Muscle layer of duodenum (tissue), 2 donors: ENCODE data around the gene RSPH9.
"Not testable (repeated sequence)": the region's sequence is repeated elsewhere in the genome, so short reads cannot be mapped to it uniquely, and the experiment has no call there.

Experiments used
- H3K27ac ChIP-seq: one replicate; pipeline ENCODE4 v1.7.0; 2013; ENCODE audit warnings: mild to moderate bottlenecking, low read length
- H3K27me3 ChIP-seq: one replicate; pipeline ENCODE4 v1.7.0; 2013; ENCODE audit warnings: low read depth, mild to moderate bottlenecking, control low read depth, low read length
- H3K36me3 ChIP-seq, 2 donors: one replicate each; pipeline ENCODE4 v1.7.0; 2013; ENCODE audit warnings: low read length in 2 of 2, control low read depth in 1 of 2, mild to moderate bottlenecking in 1 of 2; ENCODE audit not compliant: insufficient read depth in 2 of 2, control insufficient read depth in 1 of 2
- H3K4me1 ChIP-seq, 2 donors: one replicate each; pipeline ENCODE4 v1.7.0; 2013; ENCODE audit warnings: low read length in 2 of 2, mild to moderate bottlenecking in 2 of 2, control low read depth in 1 of 2, moderate library complexity in 1 of 2; ENCODE audit not compliant: insufficient read depth in 2 of 2, control insufficient read depth in 1 of 2
- H3K4me3 ChIP-seq, 2 donors: one replicate each; pipeline ENCODE4 v1.7.0; 2013; ENCODE audit warnings: low read length in 2 of 2, low read depth in 1 of 2, mild to moderate bottlenecking in 1 of 2
- H3K9me3 ChIP-seq, 2 donors: one replicate each; pipeline ENCODE4 v1.7.0; 2013; ENCODE audit warnings: low read length in 2 of 2, control low read depth in 1 of 2, mild to moderate bottlenecking in 1 of 2; ENCODE audit not compliant: control insufficient read depth in 1 of 2
- donor health status: healthy.

Gene RSPH9

GRCh38 chr6:43629505-43630300 is 15.1 kb upstream of the RSPH9 start:
- Histone ChIP-seq H3K9me3 (no peaks in the 10 kb centered on the region), H3K36me3 (peaks cover 8 to 15% of the 10 kb centered on the region in 2 donors), H3K27me3 (no peaks in the 10 kb centered on the region), H3K4me3 (peak overlapping the region; percentile 63 to 88), H3K4me1 (peaks cover 6 to 12% of the 10 kb centered on the region in 2 donors), H3K27ac (peak overlapping the region; percentile 92)

- Histone ChIP-seq H3K4me1 (peaks cover 6 to 21% of the 10 kb centered on the region in 2 donors), H3K36me3 (peaks cover 0 to 1% of the 10 kb centered on the region in 2 donors), H3K27me3 (no peaks in the 10 kb centered on the region), H3K27ac (no peak overlapping the region), H3K4me3 (no peak overlapping the region), H3K9me3 (no peaks in the 10 kb centered on the region)
These were observed 13.7 kb upstream of the RSPH9 start for GRCh38 chr6:43630980-43631619.

- not testable (repeated sequence) for H3K27me3 ChIP-seq, H3K4me3 ChIP-seq, H3K36me3 ChIP-seq, H3K27ac ChIP-seq, H3K9me3 ChIP-seq
- H3K4me1 ChIP-seq = peaks cover 5 to 27% of the 10 kb centered on the region in 2 donors
These were observed 11.8 kb upstream of the RSPH9 start for GRCh38 chr6:43633002-43633401.

GRCh38 chr6:43634702-43635303 is 10.0 kb upstream of the RSPH9 start:
- peaks cover 5 to 33% of the 10 kb centered on the region in 2 donors for H3K4me1 ChIP-seq
- H3K27ac ChIP-seq = peak overlapping the region; percentile 97
- H3K27me3 ChIP-seq = no peaks in the 10 kb centered on the region
- no peaks in the 10 kb centered on the region for H3K9me3 ChIP-seq
- H3K36me3 ChIP-seq = peaks cover 7 to 11% of the 10 kb centered on the region in 2 donors
- H3K4me3 ChIP-seq = peak overlapping the region; percentile 93 to 99

- no peaks in the 10 kb centered on the region for H3K27me3 ChIP-seq
- no peaks in the 10 kb centered on the region for H3K9me3 ChIP-seq
- H3K4me1 ChIP-seq = peaks cover 5 to 33% of the 10 kb centered on the region in 2 donors
- H3K27ac ChIP-seq = peak within 1 kb of the TSS; percentile 97
- H3K36me3 ChIP-seq = peaks cover 16 to 20% of the 10 kb centered on the region in 2 donors
- peak within 1 kb of the TSS; percentile 93 to 99 for H3K4me3 ChIP-seq
These were observed 9.2 kb upstream of the RSPH9 start, which contains the start of gene MAD2L1BP for GRCh38 chr6:43635387-43636307. MAD2L1BP (plus strand) TSS chr6:43635840; CDS start chr6:43635876, 36 bp downstream.

GRCh38 chr6:43636308-43636659 is 8.6 kb upstream of the RSPH9 start:
- Histone ChIP-seq H3K4me3 (peak overlapping the region; percentile 93 to 99), H3K4me1 (peaks cover 5 to 33% of the 10 kb centered on the region in 2 donors), H3K36me3 (peaks cover 17 to 24% of the 10 kb centered on the region in 2 donors), H3K9me3 (no peaks in the 10 kb centered on the region), H3K27ac (peak overlapping the region; percentile 97), H3K27me3 (no peaks in the 10 kb centered on the region)

- no peak overlapping the region for H3K27ac ChIP-seq
- no peak overlapping the region for H3K4me3 ChIP-seq
- H3K9me3 ChIP-seq = no peaks in the 10 kb centered on the region
- H3K4me1 ChIP-seq = peaks cover 5 to 29% of the 10 kb centered on the region in 2 donors
- no peaks in the 10 kb centered on the region for H3K27me3 ChIP-seq
- peaks cover 26 to 30% of the 10 kb centered on the region in 2 donors for H3K36me3 ChIP-seq
These were observed 4.6 kb upstream of the RSPH9 start for GRCh38 chr6:43639984-43640800.

GRCh38 chr6:43645613-43645964 is 753 bp downstream of the RSPH9 start:
- Histone ChIP-seq H3K27ac (no peak overlapping the region), H3K4me3 (peak overlapping the region; percentile 56 to 57), H3K9me3 (no peaks in the 10 kb centered on the region)

GRCh38 chr6:43647613-43648012 is 2.8 kb downstream of the RSPH9 start:
- no peak overlapping the region for H3K27ac ChIP-seq

More at GRCh38 chr6:43645613-43645964, 753 bp downstream of the RSPH9 start:
- Histone ChIP-seq H3K36me3 (peaks cover 10 to 11% of the 10 kb centered on the region in 2 donors), H3K4me1 (peaks cover 0 to 4% of the 10 kb centered on the region in 2 donors), H3K27me3 (no peaks in the 10 kb centered on the region)

GRCh38 chr6:43648248-43648647 is 3.4 kb downstream of the RSPH9 start:
- H3K36me3 ChIP-seq = no peaks in the 10 kb centered on the region
- H3K4me1 ChIP-seq = peaks cover 0 to 4% of the 10 kb centered on the region in 2 donors
- H3K9me3 ChIP-seq = no peaks in the 10 kb centered on the region
- no peaks in the 10 kb centered on the region for H3K27me3 ChIP-seq
- H3K4me3 ChIP-seq = no peak overlapping the region
- no peak overlapping the region for H3K27ac ChIP-seq

More at GRCh38 chr6:43647613-43648012, 2.8 kb downstream of the RSPH9 start:
- no peaks in the 10 kb centered on the region for H3K27me3 ChIP-seq
- peaks cover 0 to under 1% of the 10 kb centered on the region in 2 donors for H3K36me3 ChIP-seq
- H3K4me3 ChIP-seq = no peak overlapping the region
- no peaks in the 10 kb centered on the region for H3K9me3 ChIP-seq
- H3K4me1 ChIP-seq = peaks cover 0 to 4% of the 10 kb centered on the region in 2 donors
